OCI-LY1 (cell line): ENCODE data around the gene RHOD.

Source experiments
- EZH2 ChIP-seq: fragments of 200-600 bp; sonication (generic), shearing (Covaris generic); IDR thresholded peaks from 2 replicates; pipeline ENCODE4 v1.8.0; 2017; ENCODE audit warnings: borderline replicate concordance, mixed run types, mild to moderate bottlenecking, antibody characterized with exemption, low read length, moderate library complexity, mixed read lengths
- TF ChIP-seq, protein P1 (sequence below): fragments of 200-600 bp; sonication (generic), shearing (Covaris generic); IDR thresholded peaks from 2 replicates; pipeline ENCODE4 v1.5.1; 2017; ENCODE audit warnings: mild to moderate bottlenecking, antibody characterized with exemption, low read length, moderate library complexity, mixed read lengths

DNA sequence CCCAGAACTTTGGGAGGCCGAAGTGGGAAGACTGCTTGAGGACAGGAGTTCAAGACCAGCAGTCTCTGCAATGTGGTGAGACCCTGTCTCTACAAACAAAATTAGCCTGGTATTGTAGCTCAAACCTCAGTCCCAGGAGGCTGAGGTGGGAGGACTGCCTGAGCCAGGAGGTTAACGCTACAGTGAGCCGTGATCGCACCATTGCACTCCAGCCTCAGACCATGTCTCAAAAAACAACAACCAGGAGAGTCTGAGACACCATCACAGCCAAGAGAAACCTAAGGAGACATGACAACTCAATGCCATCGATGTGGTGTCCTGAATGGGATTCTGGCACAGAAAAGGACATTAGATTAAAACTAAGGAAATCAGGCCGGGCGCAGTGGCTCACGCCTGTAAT, 34.1 kb downstream of the RHOD start:
- TF ChIP-seq, protein P1, sequence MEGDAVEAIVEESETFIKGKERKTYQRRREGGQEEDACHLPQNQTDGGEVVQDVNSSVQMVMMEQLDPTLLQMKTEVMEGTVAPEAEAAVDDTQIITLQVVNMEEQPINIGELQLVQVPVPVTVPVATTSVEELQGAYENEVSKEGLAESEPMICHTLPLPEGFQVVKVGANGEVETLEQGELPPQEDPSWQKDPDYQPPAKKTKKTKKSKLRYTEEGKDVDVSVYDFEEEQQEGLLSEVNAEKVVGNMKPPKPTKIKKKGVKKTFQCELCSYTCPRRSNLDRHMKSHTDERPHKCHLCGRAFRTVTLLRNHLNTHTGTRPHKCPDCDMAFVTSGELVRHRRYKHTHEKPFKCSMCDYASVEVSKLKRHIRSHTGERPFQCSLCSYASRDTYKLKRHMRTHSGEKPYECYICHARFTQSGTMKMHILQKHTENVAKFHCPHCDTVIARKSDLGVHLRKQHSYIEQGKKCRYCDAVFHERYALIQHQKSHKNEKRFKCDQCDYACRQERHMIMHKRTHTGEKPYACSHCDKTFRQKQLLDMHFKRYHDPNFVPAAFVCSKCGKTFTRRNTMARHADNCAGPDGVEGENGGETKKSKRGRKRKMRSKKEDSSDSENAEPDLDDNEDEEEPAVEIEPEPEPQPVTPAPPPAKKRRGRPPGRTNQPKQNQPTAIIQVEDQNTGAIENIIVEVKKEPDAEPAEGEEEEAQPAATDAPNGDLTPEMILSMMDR: no peak
- no peak for TF ChIP-seq EZH2
